ENCODE results near the gene DYRK1B. TPM values are rescaled to one million over a fixed set of nuclear protein-coding genes. Genes with fewer than 3 reads are reported as not detected.

DYRK1B gene
- total RNA-seq, 1 experiment from 2014 or later, result 2.4 TPM

DNA sequence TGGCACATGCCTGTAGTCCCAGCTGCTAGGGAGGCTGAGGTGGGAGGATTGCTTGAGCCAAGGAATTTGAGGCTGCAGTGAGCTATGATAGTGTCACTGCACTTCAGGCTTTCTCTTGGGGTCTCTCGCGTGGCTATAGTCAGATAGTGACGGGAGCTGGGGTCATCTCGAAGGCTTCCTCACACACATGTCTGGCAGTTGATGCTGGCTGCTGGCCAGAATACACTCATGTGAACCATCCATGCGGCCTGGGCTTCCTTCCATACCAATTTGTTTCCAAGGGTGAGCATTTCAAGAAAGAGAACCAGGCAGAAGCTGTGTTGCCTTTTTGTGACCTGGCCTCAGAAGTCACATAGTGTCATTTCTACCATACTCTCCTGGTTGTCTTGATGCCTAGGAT is 28.9 kb downstream of the DYRK1B start:
- TF ChIP-seq, protein P1, sequence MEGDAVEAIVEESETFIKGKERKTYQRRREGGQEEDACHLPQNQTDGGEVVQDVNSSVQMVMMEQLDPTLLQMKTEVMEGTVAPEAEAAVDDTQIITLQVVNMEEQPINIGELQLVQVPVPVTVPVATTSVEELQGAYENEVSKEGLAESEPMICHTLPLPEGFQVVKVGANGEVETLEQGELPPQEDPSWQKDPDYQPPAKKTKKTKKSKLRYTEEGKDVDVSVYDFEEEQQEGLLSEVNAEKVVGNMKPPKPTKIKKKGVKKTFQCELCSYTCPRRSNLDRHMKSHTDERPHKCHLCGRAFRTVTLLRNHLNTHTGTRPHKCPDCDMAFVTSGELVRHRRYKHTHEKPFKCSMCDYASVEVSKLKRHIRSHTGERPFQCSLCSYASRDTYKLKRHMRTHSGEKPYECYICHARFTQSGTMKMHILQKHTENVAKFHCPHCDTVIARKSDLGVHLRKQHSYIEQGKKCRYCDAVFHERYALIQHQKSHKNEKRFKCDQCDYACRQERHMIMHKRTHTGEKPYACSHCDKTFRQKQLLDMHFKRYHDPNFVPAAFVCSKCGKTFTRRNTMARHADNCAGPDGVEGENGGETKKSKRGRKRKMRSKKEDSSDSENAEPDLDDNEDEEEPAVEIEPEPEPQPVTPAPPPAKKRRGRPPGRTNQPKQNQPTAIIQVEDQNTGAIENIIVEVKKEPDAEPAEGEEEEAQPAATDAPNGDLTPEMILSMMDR (conservative IDR thresholded peaks at IDR 0.05; ENCODE audit: low read depth, low read length), result no peak
- no peak for TF ChIP-seq EZH2 (IDR thresholded peaks at IDR 0.05; ENCODE audit: low read length, unreplicated experiment)
- TF ChIP-seq EZH2phosphoT487 (IDR thresholded peaks at IDR 0.05; ENCODE audit: borderline replicate concordance, low read length), result no peak
- POLR2A ChIA-PET (ENCODE audit: unreplicated experiment), result no interaction called here
- no peak for ATAC-seq
- Histone ChIP-seq H3K27ac (ENCODE audit: low read length) (no peak overlapping the region), H3K27me3 (ENCODE audit: low read length) (no peaks in the 10 kb centered on the region), H4K20me1 (ENCODE audit: low read length) (no peaks in the 10 kb centered on the region), H3K4me3 (ENCODE audit: low read length) (no peak overlapping the region), H3K9me2 (replicated peaks; ENCODE audit: low read length) (no peaks in the 10 kb centered on the region), H3K9me3 (ENCODE audit: low read length) (no peaks in the 10 kb centered on the region), H2AFZ (ENCODE audit: low read length) (no peak overlapping the region), H3K9ac (ENCODE audit: low read length) (no peak overlapping the region), H3K36me3 (ENCODE audit: low read depth, low read length) (no peaks in the 10 kb centered on the region), H3F3A (ENCODE audit: low read length, unreplicated experiment) (no peaks in the 10 kb centered on the region), H3K4me1 (ENCODE audit: insufficient read depth, low read length) (no peaks in the 10 kb centered on the region), H3K79me2 (ENCODE audit: low read length) (no peaks in the 10 kb centered on the region), H3K4me2 (ENCODE audit: low read length) (no peak overlapping the region)
- CTCF ChIA-PET, result no interaction called here
- no peak for DNase-seq
- BruUV-seq (replicated peaks), result no TSS peak
- intact Hi-C loops (cut with micrococcal nuclease), result no loop called here

DNA sequence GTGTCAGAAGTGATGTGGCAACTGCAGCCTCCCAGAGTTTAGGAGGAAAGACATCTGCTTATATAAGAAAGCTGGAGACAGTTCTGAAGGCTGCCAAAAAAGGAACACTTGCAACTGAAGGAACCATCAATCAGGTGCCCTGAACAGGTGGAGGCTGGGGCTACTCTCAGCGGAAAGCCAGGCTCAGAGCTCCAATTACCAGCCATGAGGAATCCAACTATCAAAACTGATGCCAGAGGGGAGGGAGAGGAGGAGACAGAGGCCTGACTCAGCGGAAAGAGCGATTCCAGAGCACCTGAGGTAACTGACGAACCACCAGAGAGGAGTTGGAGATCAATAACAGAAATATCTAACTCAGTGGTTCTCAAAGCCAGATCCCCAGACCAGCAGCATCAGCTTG is 31.0 kb downstream of the DYRK1B start:
- ChIA-PET POLR2A (ENCODE audit: unreplicated experiment) (no interaction called here), CTCF (no interaction called here)
- ATAC-seq, result no peak
- Histone ChIP-seq H2AFZ (ENCODE audit: low read length) (no peak overlapping the region), H4K20me1 (ENCODE audit: low read length) (no peaks in the 10 kb centered on the region), H3K4me3 (ENCODE audit: low read length) (no peak overlapping the region), H3K4me1 (ENCODE audit: insufficient read depth, low read length) (no peaks in the 10 kb centered on the region), H3K9me3 (ENCODE audit: low read length) (no peaks in the 10 kb centered on the region), H3K79me2 (ENCODE audit: low read length) (no peaks in the 10 kb centered on the region), H3K4me2 (ENCODE audit: low read length) (no peak overlapping the region), H3K9ac (ENCODE audit: low read length) (no peak overlapping the region), H3K9me2 (replicated peaks; ENCODE audit: low read length) (no peaks in the 10 kb centered on the region), H3K36me3 (ENCODE audit: low read depth, low read length) (no peaks in the 10 kb centered on the region), H3K27ac (ENCODE audit: low read length) (no peak overlapping the region), H3K27me3 (ENCODE audit: low read length) (0 out of 2 replicates have a peak, but pooled peaks cover 4% of the 10 kb centered on the region), H3F3A (ENCODE audit: low read length, unreplicated experiment) (no peaks in the 10 kb centered on the region)
- BruUV-seq (replicated peaks), result no TSS peak
- intact Hi-C loops (cut with micrococcal nuclease), result no loop called here
- TF ChIP-seq, protein P1 (conservative IDR thresholded peaks at IDR 0.05; ENCODE audit: low read depth, low read length), result no peak
- TF ChIP-seq EZH2 (IDR thresholded peaks at IDR 0.05; ENCODE audit: low read length, unreplicated experiment) (no peak), EZH2phosphoT487 (IDR thresholded peaks at IDR 0.05; ENCODE audit: borderline replicate concordance, low read length) (no peak)
- no peak for DNase-seq

DNA sequence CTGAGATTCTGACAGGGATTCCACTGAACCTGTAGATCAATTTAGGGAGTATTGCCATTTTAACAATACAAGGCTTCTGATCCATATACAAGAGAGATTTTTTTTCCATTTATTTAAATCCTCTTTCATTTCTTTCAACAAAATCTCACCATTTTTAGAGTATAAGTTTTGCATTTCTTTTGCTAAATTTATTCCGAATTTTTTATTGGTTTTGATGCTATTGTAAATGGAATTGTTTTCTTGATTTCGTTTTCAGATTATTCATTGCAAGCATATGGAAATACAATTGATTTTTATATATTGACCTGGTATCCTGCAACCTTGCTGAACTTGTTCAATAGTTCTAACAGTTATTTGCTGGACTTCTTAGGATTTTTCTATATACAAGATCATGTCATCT is 36.9 kb downstream of the DYRK1B start:
- POLR2A ChIA-PET (ENCODE audit: unreplicated experiment), result no interaction called here
- Histone ChIP-seq H3K27ac (ENCODE audit: low read length) (no peak overlapping the region), H3F3A (ENCODE audit: low read length, unreplicated experiment) (no peaks in the 10 kb centered on the region), H3K27me3 (ENCODE audit: low read length) (peaks cover 27% of the 10 kb centered on the region), H3K4me3 (ENCODE audit: low read length) (no peak overlapping the region), H3K4me1 (ENCODE audit: insufficient read depth, low read length) (no peaks in the 10 kb centered on the region), H4K20me1 (ENCODE audit: low read length) (no peaks in the 10 kb centered on the region), H3K9ac (ENCODE audit: low read length) (no peak overlapping the region), H3K9me2 (replicated peaks; ENCODE audit: low read length) (no peaks in the 10 kb centered on the region), H3K4me2 (ENCODE audit: low read length) (no peak overlapping the region), H3K79me2 (ENCODE audit: low read length) (no peaks in the 10 kb centered on the region), H2AFZ (ENCODE audit: low read length) (no peak overlapping the region), H3K9me3 (ENCODE audit: low read length) (no peaks in the 10 kb centered on the region), H3K36me3 (ENCODE audit: low read depth, low read length) (no peaks in the 10 kb centered on the region; the same call in 1 of the 2 replicates)
- ATAC-seq (no peak), DNase-seq (no peak)
- intact Hi-C loops (cut with micrococcal nuclease), result no loop called here
- TF ChIP-seq, protein P1 (conservative IDR thresholded peaks at IDR 0.05; ENCODE audit: low read depth, low read length), result no peak
- TF ChIP-seq EZH2 (IDR thresholded peaks at IDR 0.05; ENCODE audit: low read length, unreplicated experiment), result no peak
- CTCF ChIA-PET, result no interaction called here
- BruUV-seq (replicated peaks), result no TSS peak
